Astrocyte of the hippocampus (primary cell): ENCODE measurements around the gene OR2T3.
"Not testable (repeated sequence)": the region's sequence is repeated elsewhere in the genome, so short reads cannot be mapped to it uniquely, and the experiment has no call there.

Experiments used
- DNase-seq: peaks from one replicate; pipeline ENCODE4 v3.0.0; 2011; ENCODE audit warnings: low read depth, low spot score

OR2T3 gene

DNA sequence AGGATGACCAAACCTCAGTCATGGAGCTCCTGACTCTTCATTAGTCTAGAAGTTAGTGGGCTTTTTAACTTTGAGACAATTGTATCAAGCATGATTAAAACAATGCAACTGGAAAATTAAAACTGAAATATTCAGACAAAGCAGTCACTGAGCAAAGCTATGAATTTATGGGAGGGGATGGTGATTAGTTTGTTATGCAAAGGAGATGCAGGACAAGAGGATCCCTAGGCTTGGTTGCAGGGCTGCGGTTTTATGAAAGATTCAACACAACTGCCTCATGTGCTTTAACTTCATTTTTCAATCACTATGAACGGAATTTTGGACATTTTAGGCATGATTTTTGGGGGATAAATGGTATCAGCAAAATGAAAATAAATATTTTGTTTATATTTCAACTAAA lies 1.0 kb upstream of the OR2T3 start:
- not testable (repeated sequence) for DNase-seq

DNA sequence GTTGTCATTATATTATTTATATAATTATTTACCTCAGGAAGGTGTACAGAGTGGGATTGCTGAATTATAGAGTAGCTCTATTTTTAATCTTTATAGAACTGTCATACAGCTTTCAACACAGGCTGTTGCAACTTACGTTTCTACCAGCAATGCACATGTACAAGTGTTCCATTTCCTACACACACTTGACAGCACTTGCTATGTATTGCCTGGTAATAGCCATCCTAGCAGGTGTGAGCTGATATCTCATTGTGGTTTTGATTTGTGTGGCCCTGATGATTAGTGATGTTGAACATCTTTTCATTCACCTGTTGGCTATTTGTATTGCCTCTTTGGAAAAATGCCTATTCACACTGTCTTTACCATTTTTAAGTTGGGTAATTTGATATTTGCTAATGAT lies 2.5 kb downstream of the OR2T3 start:
- DNase-seq: not testable (repeated sequence)

DNA sequence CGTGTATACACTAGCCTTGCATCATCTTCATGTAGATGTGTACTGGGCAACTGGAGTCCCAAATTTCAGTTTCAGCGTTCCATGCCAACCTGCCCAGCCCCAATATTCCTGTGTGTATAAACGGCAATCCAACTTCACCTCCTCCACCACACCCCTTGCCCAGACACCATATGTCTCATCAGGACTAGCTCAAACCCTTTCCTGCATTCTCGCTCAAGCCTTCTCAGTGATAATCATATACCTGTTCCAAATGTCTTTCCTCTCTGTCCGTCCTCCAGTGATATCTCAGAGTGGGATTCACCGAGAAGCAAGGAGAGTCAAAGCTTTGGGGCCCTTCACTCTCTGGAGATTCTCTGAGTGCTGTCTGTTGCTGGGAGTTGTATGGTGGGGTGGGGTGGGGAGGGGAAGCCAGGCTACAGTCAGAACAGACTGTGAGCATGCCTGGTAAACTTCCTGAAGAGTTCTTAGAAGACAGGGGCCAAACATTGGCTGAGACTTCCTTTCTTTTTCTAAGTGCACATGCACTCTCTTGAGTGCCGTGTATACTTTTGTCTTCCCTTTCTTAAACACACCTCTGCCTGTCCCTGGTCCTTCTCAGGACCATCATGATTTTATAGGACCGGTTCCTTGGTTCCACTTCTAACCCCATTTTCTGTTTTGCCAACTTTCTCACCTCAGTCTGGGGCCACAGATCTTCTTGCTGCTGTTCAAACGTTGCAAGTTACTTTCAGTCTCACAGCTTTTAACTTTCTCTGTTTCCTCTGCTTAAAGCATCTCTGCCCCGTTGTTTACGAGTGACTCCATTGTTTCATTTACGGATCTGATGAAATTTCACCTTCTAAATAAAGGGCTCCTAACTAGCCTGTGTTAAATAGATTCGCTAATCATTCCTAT lies 8.8 kb downstream of the OR2T3 start:
- DNase-seq: not testable (repeated sequence)

DNA sequence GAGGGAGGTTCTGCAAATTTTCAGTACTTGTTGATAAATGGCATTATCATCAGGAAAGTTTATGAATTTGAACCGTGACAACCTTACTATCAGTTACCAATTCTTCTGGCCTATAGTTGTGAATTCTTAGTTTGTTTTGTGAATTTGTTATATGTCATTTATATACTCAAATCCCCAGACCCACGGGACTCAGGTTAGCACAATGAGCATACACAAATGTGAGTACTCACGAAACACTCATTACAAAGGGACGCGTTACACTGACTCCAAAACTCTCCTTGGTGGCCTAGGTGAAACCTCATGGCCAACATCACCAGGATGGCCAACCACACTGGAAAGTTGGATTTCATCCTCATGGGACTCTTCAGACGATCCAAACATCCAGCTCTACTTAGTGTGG lies 15.1 kb downstream of the OR2T3 start, which contains the start of gene OR2T5:
TSS of gene OR2T5 (plus strand) at position 301 of the 400 bp plus-strand sequence. CDS start at position 301, 0 bp downstream.
- not testable (repeated sequence) for DNase-seq

DNA sequence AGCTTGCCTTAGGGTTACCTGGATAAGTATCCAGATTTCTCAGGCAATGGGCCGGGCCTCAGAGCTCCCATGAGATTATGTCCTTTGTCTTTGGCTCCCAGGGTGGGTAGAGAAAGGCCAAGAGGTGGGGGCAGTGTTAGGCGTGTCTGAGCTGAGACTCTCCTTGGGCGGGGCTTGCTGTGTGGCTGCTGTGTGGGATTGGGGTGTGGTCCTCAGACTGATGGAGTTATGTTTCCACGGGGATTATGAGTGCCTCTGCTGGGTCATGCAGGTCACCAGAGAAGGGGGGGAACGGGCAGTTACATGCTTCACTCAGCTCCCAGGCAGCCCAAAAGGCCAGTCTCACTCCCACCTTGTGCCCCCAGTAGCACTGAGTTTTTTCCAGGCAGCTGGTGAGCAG lies 23.5 kb downstream of the OR2T3 start:
- DNase-seq: not testable (repeated sequence)

DNA sequence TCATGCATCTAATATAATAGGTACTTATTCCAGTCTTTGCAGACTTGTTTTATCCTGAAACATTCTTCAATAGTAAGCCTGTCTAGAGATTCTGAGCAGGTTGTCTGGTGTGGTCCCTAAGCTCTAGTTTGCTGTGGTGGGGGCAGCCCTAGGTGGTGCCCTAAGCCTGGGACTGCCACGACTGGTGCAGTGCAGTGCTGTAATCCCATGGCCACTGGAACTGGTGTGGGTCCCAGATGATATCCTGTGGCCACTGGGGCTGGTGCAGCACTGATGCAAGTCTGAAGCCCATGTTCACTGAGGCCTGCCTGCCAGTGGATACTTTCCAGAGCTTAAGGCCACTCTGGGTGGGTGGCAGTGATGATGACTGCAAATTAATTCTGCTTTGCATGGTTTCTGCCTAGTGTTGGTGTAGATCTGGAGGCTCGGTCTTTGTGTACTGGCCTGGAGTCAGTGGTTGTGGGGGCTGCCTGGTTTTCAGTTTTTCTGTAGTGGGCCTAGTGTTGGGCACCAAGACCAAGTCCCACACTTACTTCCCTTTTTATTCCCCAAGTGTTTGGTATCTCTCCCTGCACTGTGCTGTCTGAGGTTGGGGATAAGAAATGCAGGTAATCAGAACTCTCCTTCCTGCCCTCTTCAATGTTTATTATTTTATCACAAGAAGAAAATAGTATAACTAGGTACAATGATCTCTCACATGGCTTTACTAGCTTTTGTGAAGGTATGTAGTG lies 27.3 kb downstream of the OR2T3 start:
- not testable (repeated sequence) for DNase-seq

DNA sequence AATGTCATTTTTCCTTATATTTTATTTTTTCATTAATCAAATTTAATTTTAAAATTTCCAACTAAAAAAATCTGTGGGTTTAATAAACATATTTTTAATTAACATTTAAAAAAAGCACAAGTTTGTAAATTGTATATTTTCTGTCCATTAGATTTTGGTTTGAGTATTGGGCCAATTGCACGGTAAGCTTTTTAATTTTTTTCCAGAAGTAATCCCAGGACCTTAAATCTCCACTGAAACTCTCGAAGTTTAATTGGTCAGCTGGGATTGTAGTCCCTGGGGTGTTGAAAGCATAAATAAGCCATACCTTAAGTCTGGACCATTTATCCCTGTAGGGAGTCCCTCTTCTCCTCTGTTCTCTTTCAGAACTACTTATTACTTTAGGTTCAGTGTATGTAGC lies 34.6 kb downstream of the OR2T3 start, which contains the start of gene OR2G6:
TSS of gene OR2G6 (plus strand) at position 301 of the 400 bp plus-strand sequence. CDS start 13,574 bp downstream, outside the sequence.
- DNase-seq: not testable (repeated sequence)

DNA sequence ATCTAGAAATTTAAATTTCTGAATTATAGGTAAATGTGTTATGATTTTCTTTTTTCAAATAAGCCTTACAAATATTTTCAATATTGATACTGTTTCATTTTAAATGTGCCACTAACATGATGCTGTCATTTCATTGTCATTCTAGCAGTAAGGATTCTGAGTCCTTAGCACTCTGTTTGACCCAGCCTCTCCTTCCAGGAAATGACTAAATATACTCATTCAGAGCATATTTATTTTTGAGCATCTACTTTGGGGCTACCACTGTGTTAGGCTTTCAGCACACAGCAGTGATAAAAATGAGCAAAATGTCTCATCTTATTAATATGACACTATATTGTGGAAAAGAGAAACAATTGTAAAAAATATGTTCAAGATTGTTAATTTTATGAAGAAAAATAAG lies 37.1 kb downstream of the OR2T3 start:
- DNase-seq: not testable (repeated sequence)

DNA sequence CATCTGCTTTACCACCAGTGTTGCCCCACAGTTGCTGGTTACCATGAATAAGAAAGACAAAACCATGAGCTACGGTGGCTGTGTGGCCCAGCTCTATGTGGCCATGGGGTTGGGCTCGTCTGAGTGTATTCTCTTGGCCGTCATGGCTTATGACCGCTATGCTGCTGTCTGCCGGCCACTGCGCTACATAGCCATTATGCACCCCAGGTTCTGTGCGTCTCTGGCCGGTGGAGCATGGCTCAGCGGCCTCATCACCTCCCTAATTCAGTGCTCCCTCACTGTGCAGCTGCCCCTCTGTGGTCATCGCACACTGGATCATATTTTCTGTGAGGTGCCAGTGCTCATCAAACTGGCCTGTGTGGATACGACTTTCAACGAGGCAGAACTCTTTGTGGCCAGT lies 48.7 kb downstream of the OR2T3 start:
- no peak for DNase-seq
